Endothelial cell (in vitro differentiated cells): Measurements from ENCODE around the gene POU3F2. TPM values are rescaled to one million over a fixed set of nuclear protein-coding genes. Genes with fewer than 3 reads are reported as not detected.
A peak's percentile ranks its signal among the peaks of the same experiment; 100 is the strongest.

ENCODE experiments used
- DNase-seq: peaks from one replicate; pipeline ENCODE4 v3.0.0; 2021; ENCODE audit warnings: low spot score
- H3K27ac Mint-ChIP-seq: one replicate; pipeline ENCODE4 v1.8.0; 2021; ENCODE audit warnings: mixed read lengths, inconsistent platforms; ENCODE audit not compliant: unreplicated experiment
- H3K27me3 Mint-ChIP-seq: one replicate; pipeline ENCODE4 v1.8.0; 2021; ENCODE audit warnings: mild to moderate bottlenecking, moderate library complexity, mixed read lengths, inconsistent platforms; ENCODE audit not compliant: unreplicated experiment
- H3K36me3 Mint-ChIP-seq: one replicate; pipeline ENCODE4 v1.8.0; 2021; ENCODE audit warnings: mild to moderate bottlenecking, low read depth, mixed read lengths, inconsistent platforms; ENCODE audit not compliant: unreplicated experiment
- H3K4me1 Mint-ChIP-seq: one replicate; pipeline ENCODE4 v1.8.0; 2021; ENCODE audit warnings: mild to moderate bottlenecking, mixed read lengths, inconsistent platforms; ENCODE audit not compliant: unreplicated experiment
- H3K4me3 Mint-ChIP-seq: one replicate; pipeline ENCODE4 v1.8.0; 2021; ENCODE audit warnings: mild to moderate bottlenecking, mixed read lengths, inconsistent platforms; ENCODE audit not compliant: unreplicated experiment
- H3K9me3 Mint-ChIP-seq: one replicate; pipeline ENCODE4 v1.8.0; 2021; ENCODE audit warnings: mixed read lengths, inconsistent platforms; ENCODE audit not compliant: unreplicated experiment
- CTCF ChIP-seq: fragments of 200-600 bp; sonication (generic); IDR thresholded peaks from one replicate; pipeline ENCODE4 v1.5.0; 2021; ENCODE audit warnings: antibody characterized with exemption; ENCODE audit not compliant: unreplicated experiment
- total RNA-seq: library from RNA; stranded (reverse); fragmentation: NEBNext Ultra II Directional; extraction: Animal tissue kit (Norgen Biotek cat#: 25700); gene quantifications from one replicate; pipeline ENCODE4 v1.2.1, GENCODE V29; 2021; ENCODE audit not compliant: unreplicated experiment

Gene POU3F2
- total RNA-seq, 1 donor from 2014 or later = 0.08 TPM

DNA sequence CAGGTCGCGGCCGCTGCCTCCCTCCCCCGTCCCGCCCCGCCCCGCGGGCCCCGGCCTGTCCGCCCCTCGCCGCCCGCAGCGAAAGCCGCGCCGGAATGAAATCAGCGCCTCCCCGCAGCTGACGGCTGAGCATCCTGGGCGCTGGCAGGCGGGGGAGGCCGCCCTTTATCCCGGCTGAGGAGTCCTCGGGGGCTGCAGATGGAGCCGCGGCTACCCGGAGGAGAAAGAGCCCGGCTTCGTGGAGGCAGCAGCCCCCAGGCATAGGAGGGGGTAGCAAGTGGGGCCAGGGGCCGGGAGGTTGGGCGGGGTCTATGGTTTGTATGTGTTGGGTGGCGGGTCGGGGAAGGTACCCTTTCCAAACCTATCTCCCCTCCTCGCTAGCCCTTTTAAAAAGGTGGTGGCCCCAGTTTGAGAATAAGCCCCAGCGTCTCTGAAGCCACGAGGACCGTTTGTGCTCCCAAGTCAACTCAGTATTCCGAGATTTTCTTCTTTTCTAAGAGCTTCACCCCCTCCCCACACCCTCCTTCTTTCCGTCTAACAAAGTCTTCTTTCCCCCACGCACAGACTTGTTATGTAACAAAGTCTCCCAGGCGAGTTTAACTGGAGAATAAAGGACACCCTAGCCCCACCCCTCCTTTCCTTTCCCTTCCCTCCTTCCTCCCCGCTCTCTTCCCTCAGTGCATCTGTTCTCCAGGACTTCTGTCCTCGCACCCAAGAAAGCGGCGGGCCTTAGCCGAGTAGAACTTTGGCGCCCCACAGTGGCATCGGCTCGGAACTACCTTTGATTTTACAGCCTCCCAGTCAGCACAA, 11.0 kb downstream of the POU3F2 start:
- Mint-ChIP-seq H3K4me3 (peak overlapping the region; percentile 74), H3K36me3 (no peaks in the 10 kb centered on the region), H3K27me3 (peaks cover 27% of the 10 kb centered on the region), H3K27ac (no peak overlapping the region), H3K4me1 (peaks cover 42% of the 10 kb centered on the region), H3K9me3 (no peaks in the 10 kb centered on the region)
- DNase-seq = peak; percentile 92
- peak; percentile 80 for TF ChIP-seq CTCF

GRCh38 chr6:98846021-98846380, 11.6 kb downstream of the POU3F2 start:
- peak overlapping the region; percentile 74 for H3K4me3 Mint-ChIP-seq
- no peak for DNase-seq
- no peaks in the 10 kb centered on the region for H3K9me3 Mint-ChIP-seq
- peaks cover 23% of the 10 kb centered on the region for H3K27me3 Mint-ChIP-seq
- no peak overlapping the region for H3K27ac Mint-ChIP-seq
- TF ChIP-seq CTCF = no peak
- no peaks in the 10 kb centered on the region for H3K36me3 Mint-ChIP-seq
- peaks cover 40% of the 10 kb centered on the region for H3K4me1 Mint-ChIP-seq

GRCh38 chr6:98847416-98847778, 13.0 kb downstream of the POU3F2 start:
- Mint-ChIP-seq H3K27me3 (peaks cover 20% of the 10 kb centered on the region), H3K4me1 (peaks cover 31% of the 10 kb centered on the region), H3K27ac (no peak overlapping the region), H3K4me3 (no peak overlapping the region), H3K9me3 (no peaks in the 10 kb centered on the region), H3K36me3 (no peaks in the 10 kb centered on the region)
- no peak for DNase-seq
- no peak for TF ChIP-seq CTCF

- peaks cover 20% of the 10 kb centered on the region for H3K27me3 Mint-ChIP-seq
- no peak overlapping the region for H3K4me3 Mint-ChIP-seq
- TF ChIP-seq CTCF = no peak
- H3K9me3 Mint-ChIP-seq = no peaks in the 10 kb centered on the region
- peak; percentile 36 for DNase-seq
- no peak overlapping the region for H3K27ac Mint-ChIP-seq
- H3K36me3 Mint-ChIP-seq = no peaks in the 10 kb centered on the region
- H3K4me1 Mint-ChIP-seq = peaks cover 29% of the 10 kb centered on the region
Measured at GRCh38 chr6:98847779-98848538, 13.6 kb downstream of the POU3F2 start.
